Prostate gland (tissue), 2 donors: ENCODE measurements around the gene XPR1. TPM values are rescaled to one million over a fixed set of nuclear protein-coding genes. Genes with fewer than 3 reads are reported as not detected.

Experiments used
- DNase-seq: peaks from one replicate; pipeline ENCODE4 v3.0.0-alpha.2; 2019; ENCODE audit warnings: low spot score
- H3K27ac ChIP-seq, 2 donors: fragments of 200-600 bp; sonication (generic); 2 replicates each; pipeline ENCODE4 v1.5.1; 2017 to 2019
- H3K27me3 ChIP-seq: fragments of 200-600 bp; sonication (generic); replicated peaks from 2 replicates; pipeline ENCODE4 v1.5.1; 2019; ENCODE audit not compliant: insufficient read depth
- H3K36me3 ChIP-seq, 2 donors: fragments of 200-600 bp; sonication (generic); 1 replicate in 1 of 2; 2 replicates in 1 of 2; pipeline versions ENCODE4 v1.5.1 to v1.8.1; 2017 to 2019
- H3K4me1 ChIP-seq: fragments of 200-600 bp; sonication (generic); replicated peaks from 2 replicates; pipeline ENCODE4 v1.5.1; 2019
- H3K4me3 ChIP-seq, 2 donors: fragments of 200-600 bp; sonication (generic); 2 replicates each; pipeline ENCODE4 v1.5.1; 2017 to 2019
- H3K9me3 ChIP-seq: fragments of 200-600 bp; sonication (generic); 2 replicates; pipeline ENCODE4 v1.5.1; 2017
- CTCF ChIP-seq, 4 experiments: fragments of 200-600 bp in 2 of 4; fragments of 450-650 bp in 2 of 4; sonication (generic) in 2 of 4; IDR thresholded peaks; 1 replicate in 3 of 4; 2 replicates in 1 of 4; pipeline ENCODE4 v1.5.1; 2016 to 2019; ENCODE audit warnings: antibody characterized with exemption in 4 of 4, mild to moderate bottlenecking in 2 of 4, moderate library complexity in 2 of 4
- POLR2A ChIP-seq: fragments of 450-650 bp; IDR thresholded peaks from one replicate; pipeline ENCODE4 v1.6.1; 2016; ENCODE audit warnings: antibody characterized with exemption, mild to moderate bottlenecking
- POLR2AphosphoS5 ChIP-seq: sonication (generic); formaldehyde crosslinking; IDR thresholded peaks from one replicate; pipeline ENCODE4 v1.6.1; 2017; ENCODE audit warnings: antibody characterized with exemption
- WGBS: methylation state at CpG from one replicate; pipeline ENCODE4 v1.1.5; 2018; 5-methylcytosine and 5-hydroxymethylcytosine counted together
- intact Hi-C: fragments of 100-400 bp; cut with DNase I; formaldehyde crosslinking; loops from one replicate; pipeline ENCODE4 v1.14.2; 2022
- total RNA-seq, 2 donors: library from RNA; depleted of rRNA; stranded (reverse); fragments of >200 nt; gene quantifications; one replicate each; pipeline ENCODE4 v1.1.0, GENCODE V29; 2016

Gene XPR1
- total RNA-seq, 2 donors from 2014 or later = 17.5 to 70.3 TPM

- Histone ChIP-seq H3K9me3 (no peaks in the 10 kb centered on the region), H3K27me3 (no peaks in the 10 kb centered on the region), H3K4me3 (no peak overlapping the region), H3K36me3 (no peaks in the 10 kb centered on the region), H3K4me1 (no peaks in the 10 kb centered on the region), H3K27ac (no peak overlapping the region)
- intact Hi-C loops = no loop called here
- 100% methylated on average over 3 of the region's 3 CpGs for WGBS
- TF ChIP-seq POLR2AphosphoS5 (no peak), POLR2A (no peak), CTCF (IDR thresholded peaks at IDR 0.05) (no peak)
- no peak for DNase-seq
Measured at GRCh38 chr1:180779584-180779983, 147.8 kb downstream of the XPR1 start.

GRCh38 chr1:180781718-180782117 lies 149.9 kb downstream of the XPR1 start:
- Histone ChIP-seq H3K9me3 (no peaks in the 10 kb centered on the region), H3K4me3 (no peak overlapping the region), H3K4me1 (no peaks in the 10 kb centered on the region), H3K27me3 (no peaks in the 10 kb centered on the region), H3K27ac (no peak overlapping the region), H3K36me3 (no peaks in the 10 kb centered on the region)
- WGBS = 94% methylated on average over 6 of the region's 6 CpGs
- intact Hi-C loops = no loop called here
- TF ChIP-seq POLR2A = no peak
- no peak for TF ChIP-seq CTCF (IDR thresholded peaks at IDR 0.05)
- TF ChIP-seq POLR2AphosphoS5 = no peak
- DNase-seq = no peak

- intact Hi-C loops = no loop called here
- no peak for TF ChIP-seq CTCF (IDR thresholded peaks at IDR 0.05)
- no peak for TF ChIP-seq POLR2A
- DNase-seq = no peak
- H3K4me3 ChIP-seq = no peak overlapping the region
- no peaks in the 10 kb centered on the region for H3K4me1 ChIP-seq
- WGBS = 86% methylated on average over 3 of the region's 3 CpGs
- no peak overlapping the region for H3K27ac ChIP-seq
- no peaks in the 10 kb centered on the region for H3K9me3 ChIP-seq
- H3K36me3 ChIP-seq = no peaks in the 10 kb centered on the region
- no peaks in the 10 kb centered on the region for H3K27me3 ChIP-seq
Measured at GRCh38 chr1:180785291-180785690, 153.5 kb downstream of the XPR1 start.

GRCh38 chr1:180785887-180786286 lies 154.1 kb downstream of the XPR1 start:
- Histone ChIP-seq H3K36me3 (no peaks in the 10 kb centered on the region), H3K9me3 (no peaks in the 10 kb centered on the region), H3K4me1 (no peaks in the 10 kb centered on the region), H3K27ac (no peak overlapping the region), H3K27me3 (no peaks in the 10 kb centered on the region), H3K4me3 (no peak overlapping the region)
- TF ChIP-seq POLR2AphosphoS5 (no peak), CTCF (IDR thresholded peaks at IDR 0.05) (no peak), POLR2A (no peak)
- no peak for DNase-seq
- intact Hi-C loops = no loop called here
- 88% methylated on average over 3 of the region's 3 CpGs for WGBS

- no peak overlapping the region for H3K4me3 ChIP-seq
- H3K36me3 ChIP-seq = no peaks in the 10 kb centered on the region
- H3K4me1 ChIP-seq = no peaks in the 10 kb centered on the region
- H3K27ac ChIP-seq = no peak overlapping the region
- no peak for TF ChIP-seq CTCF (IDR thresholded peaks at IDR 0.05)
- TF ChIP-seq POLR2AphosphoS5 = no peak
- no peak for TF ChIP-seq POLR2A
- WGBS = 76% methylated on average over 1 of the region's 1 CpG
- H3K9me3 ChIP-seq = no peaks in the 10 kb centered on the region
- H3K27me3 ChIP-seq = no peaks in the 10 kb centered on the region
- intact Hi-C loops = no loop called here
- DNase-seq = no peak
Measured at GRCh38 chr1:180786624-180787023, 154.8 kb downstream of the XPR1 start.
